T-helper 17 cell (primary cell): Measurements from ENCODE around the gene VWF. TPM values are rescaled to one million over a fixed set of nuclear protein-coding genes. Genes with fewer than 3 reads are reported as not detected.

Experiments
- ATAC-seq: fragments of 150-1000 bp; cut with Tn5 transposase; 2 replicates; pipeline ENCODE4 v1.10.0; 2021; ENCODE audit warnings: mild to moderate bottlenecking, moderate library complexity
- DNase-seq, 3 donors: peaks; one replicate each; pipeline versions ENCODE4 v3.0.0 to v3.0.0-alpha.2; 2020 to 2021
- H3K9me3 ChIP-seq: one replicate; pipeline ENCODE4 v1.7.0; 2013; ENCODE audit warnings: low read length, mild to moderate bottlenecking; ENCODE audit not compliant: control insufficient read depth, poor library complexity, severe bottlenecking
- H3K27ac Mint-ChIP-seq: one replicate; pipeline ENCODE4 v1.8.0; 2022; ENCODE audit warnings: mild to moderate bottlenecking, moderate library complexity, mixed read lengths
- H3K27me3 Mint-ChIP-seq: one replicate; pipeline ENCODE4 v1.8.0; 2022; ENCODE audit warnings: mixed read lengths
- H3K36me3 Mint-ChIP-seq: one replicate; pipeline ENCODE4 v1.8.0; 2022; ENCODE audit warnings: low read depth, mixed read lengths
- H3K4me1 Mint-ChIP-seq: one replicate; pipeline ENCODE4 v1.8.0; 2022; ENCODE audit warnings: mild to moderate bottlenecking, mixed read lengths
- H3K4me3 Mint-ChIP-seq: one replicate; pipeline ENCODE4 v1.8.0; 2022; ENCODE audit warnings: mild to moderate bottlenecking, moderate library complexity, mixed read lengths
- total RNA-seq, 4 donors: library from RNA in 2 of 4; stranded (reverse) in 2 of 4; gene quantifications; one replicate each; pipeline ENCODE4 v1.2.3 and lab custom pipeline; 2022 to 2026

The VWF gene
- total RNA-seq, 2 donors from 2014 or later: 0.55 to 4.1 TPM

GRCh38 chr12:6049992-6050391 lies 74.5 kb downstream of the VWF start:
- H3K9me3 ChIP-seq: no peaks in the 10 kb centered on the region
- DNase-seq: no peak
- ATAC-seq: no peak
- H3K27ac Mint-ChIP-seq: no peak overlapping the region
- H3K4me1 Mint-ChIP-seq: peaks cover 5% of the 10 kb centered on the region
- peaks cover 70% of the 10 kb centered on the region for H3K27me3 Mint-ChIP-seq
- peaks cover 9% of the 10 kb centered on the region for H3K36me3 Mint-ChIP-seq
- no peak overlapping the region for H3K4me3 Mint-ChIP-seq

DNA sequence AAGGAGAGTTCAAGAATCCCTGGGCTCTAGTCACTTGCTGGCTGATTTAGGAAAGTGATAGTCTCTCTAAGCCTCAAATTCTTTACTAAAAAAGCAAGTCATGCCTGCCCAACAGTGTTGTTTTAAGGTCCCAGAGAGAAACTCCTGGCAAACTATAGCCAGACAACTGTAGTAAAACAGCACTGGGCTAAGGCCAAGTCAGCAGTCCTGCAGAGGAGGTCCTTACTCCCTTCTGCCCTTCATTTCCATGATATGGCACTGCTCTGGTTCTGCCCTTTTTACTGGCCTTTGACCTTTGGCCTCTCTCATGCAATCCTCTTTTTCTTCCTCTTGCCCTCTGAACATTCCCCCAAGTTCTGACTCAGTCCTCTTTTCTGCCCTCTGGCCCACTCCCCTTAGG lies 74.9 kb downstream of the VWF start:
- ATAC-seq (no peak), DNase-seq (no peak)
- H3K9me3 ChIP-seq: no peaks in the 10 kb centered on the region
- H3K4me1 Mint-ChIP-seq: peaks cover 5% of the 10 kb centered on the region
- H3K27ac Mint-ChIP-seq: no peak overlapping the region
- H3K4me3 Mint-ChIP-seq: no peak overlapping the region
- peaks cover 70% of the 10 kb centered on the region for H3K27me3 Mint-ChIP-seq
- H3K36me3 Mint-ChIP-seq: peaks cover 9% of the 10 kb centered on the region

GRCh38 chr12:6047249-6048237 lies 76.9 kb downstream of the VWF start:
- Mint-ChIP-seq H3K36me3 (peaks cover 9% of the 10 kb centered on the region), H3K27ac (no peak overlapping the region), H3K27me3 (peaks cover 76% of the 10 kb centered on the region), H3K4me3 (peak overlapping the region; percentile 58), H3K4me1 (peaks cover 5% of the 10 kb centered on the region)
- DNase-seq (no peak), ATAC-seq (no peak)
- no peaks in the 10 kb centered on the region for H3K9me3 ChIP-seq

GRCh38 chr12:6046511-6047180 lies 77.8 kb downstream of the VWF start:
- Mint-ChIP-seq H3K27ac (no peak overlapping the region), H3K4me3 (peak overlapping the region; percentile 58), H3K4me1 (peaks cover 5% of the 10 kb centered on the region), H3K36me3 (peaks cover 9% of the 10 kb centered on the region), H3K27me3 (peaks cover 74% of the 10 kb centered on the region)
- ATAC-seq (no peak), DNase-seq (no peak)
- H3K9me3 ChIP-seq: no peaks in the 10 kb centered on the region

DNA sequence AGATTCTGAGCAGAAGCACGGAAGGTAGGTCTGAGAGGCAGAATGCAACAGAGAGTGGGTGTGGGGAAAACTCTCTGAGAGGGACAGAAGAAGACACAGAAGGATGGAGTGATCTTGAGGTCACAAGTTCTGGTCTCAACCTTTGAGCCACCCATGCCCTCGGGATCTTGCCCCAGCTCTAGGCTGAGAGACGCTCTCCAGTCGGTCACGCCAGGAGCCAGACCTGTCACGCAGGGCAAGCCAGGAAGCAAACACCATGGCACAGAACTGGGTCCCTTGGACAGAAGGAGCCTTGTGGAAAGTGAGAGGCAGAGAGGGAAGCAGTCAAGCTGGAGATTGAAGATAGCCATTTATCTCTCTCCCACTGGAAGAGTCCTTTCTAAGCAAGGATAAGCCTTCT lies 79.0 kb downstream of the VWF start:
- peaks cover 5% of the 10 kb centered on the region for H3K4me1 Mint-ChIP-seq
- no peak overlapping the region for H3K4me3 Mint-ChIP-seq
- DNase-seq: no peak
- no peak for ATAC-seq
- H3K27me3 Mint-ChIP-seq: peaks cover 71% of the 10 kb centered on the region
- H3K36me3 Mint-ChIP-seq: peaks cover 9% of the 10 kb centered on the region
- H3K27ac Mint-ChIP-seq: no peak overlapping the region
- no peaks in the 10 kb centered on the region for H3K9me3 ChIP-seq

DNA sequence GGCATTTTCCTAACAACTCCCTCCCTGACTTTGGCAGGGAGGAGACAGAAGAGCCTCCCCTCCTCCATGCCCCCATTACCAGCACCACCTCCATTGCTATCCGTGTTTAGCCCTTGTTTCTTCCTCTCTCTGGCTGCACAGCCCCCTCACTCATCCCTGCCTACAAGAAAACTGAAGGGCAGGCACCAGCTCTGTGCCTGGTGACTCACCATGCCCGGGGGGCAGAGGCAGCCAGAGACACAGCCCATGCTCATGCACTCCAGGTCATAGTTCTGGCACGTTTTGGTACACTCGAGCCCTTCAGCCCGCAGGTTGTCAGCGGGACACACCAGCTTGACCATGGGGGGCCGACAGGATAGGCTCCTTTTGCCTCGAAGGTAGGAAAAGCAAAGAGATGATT lies 80.4 kb downstream of the VWF start:
- peaks cover 6% of the 10 kb centered on the region for H3K36me3 Mint-ChIP-seq
- no peak for DNase-seq
- H3K4me1 Mint-ChIP-seq: peaks cover 6% of the 10 kb centered on the region
- peaks cover 63% of the 10 kb centered on the region for H3K27me3 Mint-ChIP-seq
- ATAC-seq: no peak
- no peaks in the 10 kb centered on the region for H3K9me3 ChIP-seq
- no peak overlapping the region for H3K27ac Mint-ChIP-seq
- no peak overlapping the region for H3K4me3 Mint-ChIP-seq

DNA sequence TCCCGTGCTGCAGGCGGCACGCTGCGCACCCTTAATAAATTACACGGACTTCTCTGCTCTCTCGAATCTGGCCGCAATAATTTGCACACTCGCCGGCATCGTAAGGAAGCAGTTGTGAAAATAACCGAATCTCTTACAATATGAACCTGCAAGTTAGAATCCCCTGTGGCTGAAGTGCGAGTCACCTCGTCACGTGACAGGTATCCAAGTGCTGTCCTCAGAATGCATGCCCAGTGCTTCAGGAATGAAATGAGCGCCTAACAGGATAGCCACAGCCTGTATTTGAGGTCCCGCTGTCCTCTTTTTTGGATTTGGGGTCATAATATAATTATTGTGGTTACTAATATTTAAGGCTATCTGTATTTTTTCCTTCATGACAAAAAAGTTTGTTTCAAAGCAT lies 82.0 kb downstream of the VWF start:
- Mint-ChIP-seq H3K4me1 (peaks cover 6% of the 10 kb centered on the region), H3K27ac (no peak overlapping the region), H3K27me3 (peaks cover 54% of the 10 kb centered on the region), H3K4me3 (no peak overlapping the region), H3K36me3 (peaks cover 5% of the 10 kb centered on the region)
- no peak for ATAC-seq
- H3K9me3 ChIP-seq: no peaks in the 10 kb centered on the region
- no peak for DNase-seq

DNA sequence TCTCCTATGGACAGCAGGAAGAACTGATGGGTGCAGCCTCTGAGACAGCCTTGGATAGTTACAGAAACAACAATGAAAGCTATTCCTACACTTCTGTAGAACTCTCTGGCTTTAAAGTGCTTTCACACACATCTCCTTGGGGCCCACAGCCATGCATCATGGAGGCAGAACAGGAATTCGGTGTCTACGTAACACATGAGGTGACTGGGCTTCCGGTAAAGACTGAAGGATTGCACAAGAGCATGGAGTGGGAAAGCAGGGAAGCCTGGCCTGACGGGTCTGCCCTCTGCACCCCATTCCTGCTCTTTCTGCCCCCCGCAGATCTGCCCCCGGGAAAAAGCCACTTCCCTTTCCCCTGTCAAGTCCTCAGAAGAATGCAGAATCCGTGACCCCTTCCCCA lies 82.6 kb downstream of the VWF start:
- ATAC-seq (no peak), DNase-seq (no peak)
- Mint-ChIP-seq H3K27me3 (peaks cover 48% of the 10 kb centered on the region), H3K36me3 (no peaks in the 10 kb centered on the region), H3K27ac (no peak overlapping the region), H3K4me1 (peaks cover 3% of the 10 kb centered on the region), H3K4me3 (no peak overlapping the region)
- H3K9me3 ChIP-seq: no peaks in the 10 kb centered on the region

GRCh38 chr12:6040815-6041214 lies 83.7 kb downstream of the VWF start:
- no peak overlapping the region for H3K4me3 Mint-ChIP-seq
- peaks cover 38% of the 10 kb centered on the region for H3K27me3 Mint-ChIP-seq
- H3K36me3 Mint-ChIP-seq: no peaks in the 10 kb centered on the region
- DNase-seq: no peak
- H3K9me3 ChIP-seq: no peaks in the 10 kb centered on the region
- H3K27ac Mint-ChIP-seq: no peak overlapping the region
- no peak for ATAC-seq
- H3K4me1 Mint-ChIP-seq: peaks cover 3% of the 10 kb centered on the region

DNA sequence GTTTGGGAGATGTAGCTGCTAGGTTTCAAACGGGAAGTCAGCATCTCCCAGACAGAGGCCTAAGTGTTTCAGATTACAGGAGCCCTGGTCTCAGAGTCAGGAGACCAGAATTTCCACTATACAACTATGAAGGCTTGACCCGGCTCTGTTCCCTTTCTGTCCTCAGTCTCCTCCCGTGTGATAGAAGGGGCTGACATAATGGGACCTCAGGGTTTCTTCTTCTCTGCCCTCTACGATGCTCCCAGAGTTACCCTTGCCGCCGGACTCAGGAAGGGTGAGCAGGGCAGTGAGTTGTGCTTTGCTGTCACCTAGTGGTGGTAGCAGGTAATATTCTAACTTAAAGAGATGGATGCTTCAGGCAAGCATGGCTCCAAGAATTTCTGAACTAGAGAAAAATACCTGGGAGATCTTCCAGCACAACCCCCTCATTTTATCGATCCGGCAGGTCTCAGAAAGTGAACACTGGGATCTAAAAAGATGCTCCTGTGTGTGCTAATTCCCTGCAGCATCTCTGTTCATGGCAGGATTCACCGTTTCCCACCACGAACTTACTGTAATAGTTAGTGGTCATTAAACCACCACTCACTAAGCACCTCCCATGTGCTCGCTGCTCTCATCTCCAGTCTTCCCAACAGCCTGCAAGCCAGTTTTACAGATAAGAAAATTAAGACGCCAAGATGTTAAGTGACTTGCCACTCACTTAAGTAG lies 84.4 kb downstream of the VWF start:
- Mint-ChIP-seq H3K27ac (no peak overlapping the region), H3K4me1 (peaks cover 3% of the 10 kb centered on the region), H3K4me3 (no peak overlapping the region), H3K27me3 (peaks cover 31% of the 10 kb centered on the region), H3K36me3 (no peaks in the 10 kb centered on the region)
- H3K9me3 ChIP-seq: no peaks in the 10 kb centered on the region
- peak in 1 of 3 donors; percentile 15 for DNase-seq
- peak; percentile 81 for ATAC-seq

DNA sequence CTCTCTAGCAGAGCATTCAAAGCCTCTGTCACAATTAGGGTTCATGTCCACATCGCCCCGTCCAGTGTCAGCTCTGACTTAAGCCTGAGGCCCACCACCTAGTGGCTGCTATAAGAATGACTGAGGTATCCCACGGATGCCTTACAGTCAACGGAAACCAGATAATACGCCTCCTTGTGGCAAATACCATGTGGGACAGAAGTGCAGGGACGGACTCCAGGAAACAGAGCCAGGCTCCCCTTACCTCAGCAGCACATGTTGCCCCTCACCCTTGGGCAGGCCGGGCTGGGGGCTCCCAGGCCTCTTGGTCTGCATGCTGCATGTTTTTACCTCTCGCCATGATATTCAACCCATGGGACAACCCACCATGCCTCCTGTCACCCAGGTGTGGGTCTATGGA lies 86.3 kb downstream of the VWF start:
- ATAC-seq (peak; percentile 77), DNase-seq (peak in 1 of 3 donors; percentile 11)
- H3K4me3 Mint-ChIP-seq: no peak overlapping the region
- H3K27me3 Mint-ChIP-seq: peaks cover 21% of the 10 kb centered on the region
- H3K27ac Mint-ChIP-seq: no peak overlapping the region
- H3K4me1 Mint-ChIP-seq: peaks cover 3% of the 10 kb centered on the region
- no peaks in the 10 kb centered on the region for H3K36me3 Mint-ChIP-seq
- H3K9me3 ChIP-seq: no peaks in the 10 kb centered on the region

GRCh38 chr12:6037459-6037858 lies 87.0 kb downstream of the VWF start:
- H3K27me3 Mint-ChIP-seq: peaks cover 21% of the 10 kb centered on the region
- no peaks in the 10 kb centered on the region for H3K9me3 ChIP-seq
- peaks cover 8% of the 10 kb centered on the region for H3K4me1 Mint-ChIP-seq

GRCh38 chr12:6036509-6036908 lies 88.0 kb downstream of the VWF start:
- peaks cover 8% of the 10 kb centered on the region for H3K4me1 Mint-ChIP-seq
- no peak for DNase-seq
- H3K36me3 Mint-ChIP-seq: no peaks in the 10 kb centered on the region
- ATAC-seq: no peak
- no peaks in the 10 kb centered on the region for H3K9me3 ChIP-seq
- peaks cover 19% of the 10 kb centered on the region for H3K27me3 Mint-ChIP-seq
- H3K27ac Mint-ChIP-seq: no peak overlapping the region
- H3K4me3 Mint-ChIP-seq: no peak overlapping the region

More at GRCh38 chr12:6037459-6037858, 87.0 kb downstream of the VWF start:
- Mint-ChIP-seq H3K4me3 (no peak overlapping the region), H3K27ac (no peak overlapping the region), H3K36me3 (no peaks in the 10 kb centered on the region)
- ATAC-seq: no peak
- no peak for DNase-seq
